ENCODE measurements around the gene MAGOHB.
"Not testable (repeated sequence)": the region's sequence is repeated elsewhere in the genome, so short reads cannot be mapped to it uniquely, and the experiment has no call there.

Gene MAGOHB

DNA sequence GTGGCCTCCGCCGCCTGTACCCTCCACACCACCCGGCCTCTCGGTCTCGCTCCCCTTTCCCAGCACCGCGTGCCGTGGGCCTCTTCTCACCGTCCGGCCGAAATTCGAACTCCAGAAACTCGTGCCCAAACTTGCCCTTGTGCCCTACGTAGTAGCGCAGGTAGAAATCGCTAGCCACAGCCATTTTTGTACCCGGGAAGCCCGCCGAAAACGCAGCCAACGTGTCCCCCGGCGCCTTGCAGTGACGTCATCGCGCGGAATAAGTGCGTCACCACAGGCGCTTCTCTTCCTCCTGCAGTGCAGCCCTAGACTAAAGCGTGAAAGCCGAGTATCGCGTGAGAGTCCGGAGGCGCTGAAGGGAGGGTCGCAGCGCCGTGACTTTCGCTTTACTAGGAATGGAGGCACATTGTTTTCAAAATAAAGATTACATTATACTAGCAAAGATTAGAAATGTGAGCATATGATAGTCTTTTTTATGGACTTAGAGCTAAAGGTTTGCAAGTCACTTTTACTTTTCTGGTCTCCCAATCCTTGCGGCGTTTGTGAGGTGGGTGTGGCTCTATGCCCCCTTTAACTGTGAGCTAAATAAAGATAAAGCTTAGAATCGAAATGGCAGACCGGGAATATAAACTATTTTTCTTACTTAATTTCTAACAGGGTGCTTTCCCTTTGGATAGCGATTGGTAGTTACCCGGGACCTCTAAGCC is at the start of gene MAGOHB:
MAGOHB (minus strand) TSS at position 261 of the 707 bp plus-strand sequence; CDS start at position 184, 77 bp downstream.
- peak; percentile 98 for DNase-seq

- no peak for DNase-seq
Measured at GRCh38 chr12:10661338-10661737, 47.9 kb upstream of the MAGOHB start.

DNA sequence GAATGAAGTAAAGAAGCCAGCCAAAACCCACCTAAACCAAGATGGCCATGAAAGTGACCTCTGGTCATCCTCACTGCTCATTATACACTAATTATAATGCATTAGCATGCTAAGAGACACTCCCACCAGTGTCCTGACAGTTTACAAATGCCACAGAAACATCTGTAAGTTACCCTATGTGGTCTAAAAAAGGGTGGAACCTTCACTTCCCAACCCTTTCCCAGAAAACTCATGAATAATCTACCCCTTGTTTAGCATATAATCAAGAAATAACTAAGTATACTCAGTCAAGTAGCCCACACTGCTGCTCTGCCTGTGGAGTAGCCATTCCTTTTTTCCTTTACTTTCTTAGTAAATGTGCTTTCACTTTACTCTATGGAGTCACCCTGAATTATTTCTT is 40.6 kb upstream of the MAGOHB start:
- DNase-seq: no peak

- DNase-seq: no peak
Measured at GRCh38 chr12:10652192-10652591, 38.8 kb upstream of the MAGOHB start.

GRCh38 chr12:10646576-10646975 is 33.2 kb upstream of the MAGOHB start:
- DNase-seq: not testable (repeated sequence)

- DNase-seq: no peak
Measured at GRCh38 chr12:10645910-10646309, 32.5 kb upstream of the MAGOHB start.

- no peak for DNase-seq
Measured at GRCh38 chr12:10641735-10642500, 28.5 kb upstream of the MAGOHB start.

DNA sequence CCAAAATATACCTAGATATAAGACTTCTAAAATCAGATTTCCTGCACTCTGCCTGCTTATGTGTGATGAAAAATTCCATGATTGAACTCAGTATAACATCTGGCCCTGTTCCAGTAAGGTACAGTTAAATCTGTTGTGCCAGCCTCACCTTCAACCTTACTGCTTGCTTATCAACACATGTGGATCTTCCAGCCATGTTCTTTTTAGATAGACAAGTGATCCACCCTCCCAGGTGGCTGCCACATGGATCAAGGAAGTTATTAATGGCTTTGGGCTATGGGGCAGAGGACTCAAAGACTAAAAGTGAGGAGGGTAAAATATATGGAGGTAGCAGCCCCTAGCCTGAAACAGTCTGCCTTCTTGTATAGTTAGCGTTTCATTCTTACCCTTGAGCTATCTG is 25.3 kb upstream of the MAGOHB start:
- no peak for DNase-seq

GRCh38 chr12:10636611-10637010 is 23.2 kb upstream of the MAGOHB start:
- DNase-seq: no peak

- no peak for DNase-seq
Measured at GRCh38 chr12:10636124-10636523, 22.7 kb upstream of the MAGOHB start.

- DNase-seq: no peak
Measured at GRCh38 chr12:10635306-10635705, 21.9 kb upstream of the MAGOHB start.

DNA sequence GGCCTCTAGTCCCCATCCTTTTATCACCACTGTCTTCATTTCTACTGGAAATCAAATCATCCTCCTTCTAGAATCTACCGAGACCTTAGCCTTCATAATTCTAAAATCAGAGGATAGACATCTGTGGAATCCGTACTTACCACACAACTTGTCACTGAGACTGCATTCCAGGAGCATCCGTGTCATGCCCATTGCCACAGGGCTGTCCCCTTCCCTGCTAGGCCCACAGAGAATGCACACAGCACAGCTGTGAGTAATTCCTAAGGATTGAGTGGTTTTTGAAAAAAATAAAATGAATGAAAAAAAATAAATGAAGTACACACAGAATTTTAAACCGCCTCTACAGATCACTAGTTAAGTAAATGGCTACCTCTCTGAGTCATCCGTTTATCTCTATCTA is 21.0 kb upstream of the MAGOHB start:
- no peak for DNase-seq

DNA sequence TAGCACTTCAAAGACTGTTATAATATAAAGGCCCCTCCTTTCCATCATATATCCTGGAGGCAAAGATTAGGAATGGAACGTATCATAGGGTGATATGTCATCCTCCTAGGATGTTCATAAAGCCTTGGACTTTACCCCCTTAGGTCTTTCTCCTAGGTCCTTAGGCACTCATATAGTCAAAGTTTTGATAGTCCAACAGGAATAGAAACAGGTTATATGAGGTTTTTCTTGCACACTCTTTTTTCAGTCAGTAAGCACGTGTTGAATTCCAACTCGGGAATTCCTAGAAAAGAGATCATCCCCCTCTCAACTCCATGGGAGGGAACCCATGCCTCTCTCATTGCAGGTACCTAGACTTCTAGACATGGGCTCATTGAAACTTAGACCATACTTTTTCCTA is 20.1 kb upstream of the MAGOHB start:
- no peak for DNase-seq

- no peak for DNase-seq
Measured at GRCh38 chr12:10632226-10632625, 18.8 kb upstream of the MAGOHB start.

DNA sequence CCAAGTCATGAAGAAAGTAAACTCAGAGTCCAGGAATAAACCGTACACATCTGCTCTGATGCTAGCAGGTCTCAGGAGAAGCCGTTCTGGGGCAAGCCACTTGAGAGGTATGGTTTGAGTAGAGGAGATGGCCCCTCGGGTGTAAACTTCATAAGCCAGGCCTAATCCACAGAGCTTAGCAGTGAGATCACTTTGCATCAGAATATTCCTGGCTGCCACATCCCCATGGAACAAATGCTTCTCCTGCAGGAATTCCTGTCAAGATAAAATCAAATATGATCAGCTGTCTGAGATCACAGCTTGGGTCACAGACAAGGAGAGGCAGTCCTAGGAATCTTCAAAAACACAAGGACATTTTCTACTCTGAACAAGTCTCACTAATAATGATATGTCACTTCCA is 11.2 kb upstream of the MAGOHB start:
- DNase-seq: no peak

GRCh38 chr12:10623131-10623530 is 9.7 kb upstream of the MAGOHB start:
- DNase-seq: no peak

GRCh38 chr12:10621278-10621677 is 7.9 kb upstream of the MAGOHB start:
- no peak for DNase-seq

DNA sequence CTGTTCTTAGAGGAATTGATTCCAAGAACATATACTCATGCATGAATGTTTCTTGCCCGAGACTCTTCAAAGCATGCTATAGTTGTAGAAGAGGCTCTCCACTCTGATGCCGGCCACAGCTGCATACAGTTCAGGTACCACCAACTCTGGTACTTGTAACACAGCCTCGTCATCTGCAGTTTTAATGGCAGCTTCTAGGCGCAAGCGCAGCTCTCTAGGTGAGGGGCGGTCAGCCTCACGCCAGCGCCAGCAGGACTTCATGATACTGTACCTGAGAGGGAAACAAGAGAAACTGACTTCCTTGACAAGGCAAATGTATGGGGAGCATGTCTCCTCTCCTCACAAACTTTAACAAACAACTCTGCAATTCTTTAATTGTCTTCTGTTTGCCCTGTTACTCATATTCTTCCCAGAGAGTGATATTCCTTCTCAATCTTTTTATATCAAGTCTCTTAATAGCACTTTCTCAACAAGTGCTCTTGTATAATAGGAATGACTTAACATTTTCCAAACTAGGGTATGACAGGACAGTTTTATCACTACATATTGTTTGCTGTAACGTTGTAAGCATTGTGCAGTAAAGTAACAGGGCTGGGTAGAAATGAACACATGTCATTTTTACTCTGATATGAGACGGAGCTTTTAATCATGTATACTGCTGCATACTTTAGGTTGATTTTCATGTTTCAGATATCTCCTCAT is 6.8 kb upstream of the MAGOHB start:
- no peak for DNase-seq

- DNase-seq: no peak
Measured at GRCh38 chr12:10618338-10618987, 5.1 kb upstream of the MAGOHB start.

DNA sequence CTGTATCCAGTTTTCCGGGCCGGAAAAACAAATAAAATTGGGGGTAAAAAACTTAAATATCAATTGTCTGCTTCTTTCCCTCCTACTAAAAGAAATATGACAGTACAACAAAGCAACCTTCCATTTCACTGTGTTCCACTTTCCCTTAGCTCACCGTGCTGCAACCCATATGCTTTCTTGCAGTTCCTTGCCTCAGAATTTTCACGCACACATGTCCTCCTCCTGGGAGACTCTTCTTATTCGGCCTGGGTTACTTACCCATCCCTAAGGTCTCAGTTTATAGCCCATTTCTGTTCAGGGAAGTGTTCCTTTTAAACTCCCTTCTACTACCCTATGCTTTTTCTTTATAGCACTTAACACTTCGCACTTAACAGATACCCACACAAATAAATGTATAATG is 4.5 kb upstream of the MAGOHB start:
- no peak for DNase-seq

GRCh38 chr12:10615532-10615931 is 2.1 kb upstream of the MAGOHB start:
- no peak for DNase-seq

DNA sequence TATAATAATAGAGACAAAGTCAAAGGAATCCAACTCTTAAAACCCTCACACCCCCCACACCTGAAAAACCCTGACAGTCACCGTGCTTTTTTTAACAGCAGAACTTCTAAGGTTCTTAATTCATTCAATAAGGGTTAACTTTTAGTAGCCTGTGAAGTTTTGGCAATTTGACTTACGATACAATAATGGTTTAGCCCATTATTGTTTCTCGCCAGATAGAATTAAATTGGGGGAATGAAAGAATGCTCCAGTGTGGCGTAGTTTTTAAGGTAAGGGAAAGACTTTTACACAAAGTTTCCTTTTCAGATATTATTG is 604 bp upstream of the MAGOHB start:
- no peak for DNase-seq

GRCh38 chr12:10612984-10613348 is 443 bp downstream of the MAGOHB start:
- DNase-seq: peak; percentile 13

DNA sequence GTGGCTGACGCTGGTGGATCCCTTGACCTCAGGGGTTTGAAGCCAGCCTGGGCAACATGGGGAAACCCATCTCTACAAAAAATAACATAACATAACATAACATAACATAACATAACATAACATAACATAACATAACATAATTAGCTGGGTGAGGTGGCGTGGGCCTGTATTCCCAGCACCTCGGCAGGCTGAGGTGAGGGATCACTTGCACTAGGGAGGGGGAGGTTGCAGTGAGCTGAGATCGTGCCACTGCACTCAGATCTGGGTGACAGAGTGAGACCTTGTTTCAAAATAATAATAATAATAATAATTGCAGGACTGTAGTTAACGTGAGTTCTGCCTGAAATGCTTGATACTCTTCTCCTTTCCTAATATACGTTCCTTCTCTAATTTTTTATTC is 1.3 kb downstream of the MAGOHB start:
- DNase-seq: no peak

Measured in activated naive CD4-positive, alpha-beta T cell treated with anti-CD3 and anti-CD28 coated beads, Interleukin-2, amount 50 U/mL, for 16 hours (primary cell).